AG04450 (cell line): ENCODE measurements around the gene PIAS3. TPM values are rescaled to one million over a fixed set of nuclear protein-coding genes. Genes with fewer than 3 reads are reported as not detected.

Experiments
- CTCF ChIA-PET: fragments of 300-600, 350-600 bp; formaldehyde crosslinking; extraction: SDS; loops from one replicate; lab custom pipeline; 2022; ENCODE audit warnings: antibody characterized with exemption, inconsistent platforms; lab: Charles Lee
- POLR2A ChIA-PET: fragments of 350-600 bp; formaldehyde crosslinking; extraction: SDS; loops from one replicate; lab custom pipeline; 2021; ENCODE audit warnings: antibody characterized with exemption, inconsistent platforms; lab: Yijun Ruan, JAX
- DNase-seq: peaks from one replicate; pipeline ENCODE4 v3.0.0-alpha.2; 2011; ENCODE audit warnings: low read depth, low spot score
- H3K27ac ChIP-seq: one replicate; pipeline ENCODE4 v1.5.1; 2012; ENCODE audit warnings: low read depth, low read length, control low read depth
- H3K27me3 ChIP-seq: one replicate; pipeline ENCODE4 v1.6.0; 2012; ENCODE audit warnings: low read length; ENCODE audit not compliant: control insufficient read depth, insufficient read depth
- H3K4me3 ChIP-seq: 2 replicates; pipeline ENCODE4 v1.5.1; 2011; ENCODE audit warnings: mild to moderate bottlenecking, low read depth, low read length, control low read depth
- H3K9me3 ChIP-seq: 2 replicates; pipeline ENCODE4 v1.5.1; 2012; ENCODE audit warnings: low read length; ENCODE audit not compliant: control insufficient read depth, insufficient read depth
- CTCF ChIP-seq: IDR thresholded peaks from 2 replicates; pipeline ENCODE4 v1.5.1; 2011; ENCODE audit warnings: low read depth, low read length, control low read depth, inconsistent platforms
- polyA plus RNA-seq: library from polyadenylated mRNA; depleted of rRNA; stranded (reverse); fragments of >200 nt; gene quantifications from 2 replicates; pipeline ENCODE4 v1.2.3, GENCODE V29; 2011

The PIAS3 gene
- polyA plus RNA-seq, 1 experiment, result 29.2 TPM

- no peak for DNase-seq
- no peak overlapping the region for H3K4me3 ChIP-seq
- no peaks in the 10 kb centered on the region for H3K9me3 ChIP-seq
- ChIA-PET CTCF (interaction anchor here (1.5 to 6.5 kb wide), 3 partner anchors 8 to 30 kb away, joined by 3 to 57 read pairs (median 7); partner anchors contain the start of gene ITGA10), POLR2A (interaction anchor here (0.6 to 1.7 kb wide), 2 partner anchors 20 to 34 kb away, joined by 3 to 6 read pairs; partner anchors contain the start of genes NUDT17 and PIAS3)
- no peak overlapping the region for H3K27ac ChIP-seq
- no peak for TF ChIP-seq CTCF
- H3K27me3 ChIP-seq, result peaks cover 8% of the 10 kb centered on the region
These were observed 20.9 kb upstream of the PIAS3 start for GRCh38 chr1:145879775-145880174.

DNA sequence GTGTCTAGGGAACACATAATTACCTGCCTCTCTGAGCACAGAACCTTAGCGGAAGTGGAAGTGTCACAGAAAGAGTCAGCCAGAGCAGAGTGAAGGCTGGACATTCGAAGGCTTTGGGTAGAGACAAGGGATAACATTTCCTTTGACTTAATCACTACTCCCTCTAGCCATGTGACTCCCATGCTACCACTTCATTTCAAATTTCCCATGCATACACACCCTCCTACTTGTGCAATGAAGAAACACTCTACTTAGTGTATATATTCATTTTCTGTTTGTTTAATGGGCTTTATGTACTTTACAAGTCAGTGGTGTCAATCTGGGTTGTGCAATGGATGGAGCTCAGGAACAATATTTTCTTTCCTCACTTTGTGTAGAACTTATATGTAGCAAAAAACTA is 19.8 kb upstream of the PIAS3 start:
- CTCF ChIA-PET, result interaction anchor here (0.5 to 6.5 kb wide), 5 partner anchors 13 to 33 kb away, joined by 3 to 57 read pairs (median 4); partner anchors contain the start of genes ITGA10 and NUDT17

DNA sequence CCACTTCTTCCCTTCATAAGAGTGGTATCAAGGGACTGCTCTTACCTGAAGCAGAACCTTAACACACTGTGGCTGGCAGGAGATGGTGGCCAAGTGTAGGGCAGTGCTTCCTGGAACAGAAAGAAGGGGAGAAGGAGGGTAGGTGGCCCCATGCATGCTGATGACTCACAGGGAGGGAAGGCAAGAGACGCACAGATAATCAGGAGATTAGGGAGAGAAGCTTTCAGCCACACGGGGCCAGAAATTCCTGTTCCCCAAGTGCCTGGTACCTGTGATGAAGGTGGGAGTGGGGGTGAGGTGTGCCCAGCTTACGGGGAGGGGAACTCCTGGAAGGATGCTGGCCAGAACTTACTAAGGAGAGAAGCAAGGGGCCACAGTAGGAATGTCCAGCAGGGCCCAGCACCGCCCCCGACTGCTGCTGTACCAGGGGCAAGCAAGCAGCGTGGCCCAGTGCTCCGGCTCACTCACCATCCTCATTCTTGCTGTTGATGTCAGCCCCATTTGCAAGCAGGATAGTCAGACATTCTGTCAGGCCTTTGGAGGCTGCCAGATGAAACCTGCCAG is 19.1 kb upstream of the PIAS3 start:
- no peak for DNase-seq
- no peak for TF ChIP-seq CTCF
- ChIA-PET CTCF (interaction anchor here (6.5 kb wide), 1 partner anchor 14 kb away, joined by 57 read pairs; no protein-coding TSS in a partner anchor), POLR2A (no interaction called here)
- Histone ChIP-seq H3K27me3 (peaks cover 8% of the 10 kb centered on the region), H3K27ac (no peak overlapping the region), H3K4me3 (no peak overlapping the region), H3K9me3 (no peaks in the 10 kb centered on the region)

More for the DNA sequence above, 19.8 kb upstream of the PIAS3 start:
- POLR2A ChIA-PET, result interaction anchor here (0.9 to 1.7 kb wide), 2 partner anchors 13 to 19 kb away, joined by 4 to 6 read pairs; partner anchors contain the start of gene PIAS3
- no peak for TF ChIP-seq CTCF
- Histone ChIP-seq H3K9me3 (no peaks in the 10 kb centered on the region), H3K27ac (no peak overlapping the region), H3K4me3 (no peak overlapping the region), H3K27me3 (peaks cover 8% of the 10 kb centered on the region)
- DNase-seq, result no peak

- H3K27ac ChIP-seq, result no peak overlapping the region
- no peaks in the 10 kb centered on the region for H3K9me3 ChIP-seq
- POLR2A ChIA-PET, result interaction anchor here (0.8 kb wide), 1 partner anchor 15 kb away, joined by 4 read pairs; no protein-coding TSS in a partner anchor
- H3K27me3 ChIP-seq, result peaks cover 8% of the 10 kb centered on the region
- CTCF ChIA-PET, result interaction anchor here (0.6 kb wide), 1 partner anchor 17 kb away, joined by 4 read pairs; no protein-coding TSS in a partner anchor
- TF ChIP-seq CTCF, result no peak
- H3K4me3 ChIP-seq, result no peak overlapping the region
- DNase-seq, result no peak
These were observed 15.8 kb upstream of the PIAS3 start for GRCh38 chr1:145874646-145875045.
